Immature natural killer cell (primary cell): ENCODE measurements around the gene RICTOR. TPM values are rescaled to one million over a fixed set of nuclear protein-coding genes. Genes with fewer than 3 reads are reported as not detected.

Experiments used
- DNase-seq, 3 donors: peaks; one replicate each; pipeline ENCODE4 v3.0.0; 2022; ENCODE audit warnings: mixed read lengths in 1 of 3
- H3K27ac Mint-ChIP-seq, 6 donors: one replicate each; pipeline ENCODE4 v1.8.0; 2020; ENCODE audit warnings: mixed read lengths in 6 of 6, mild to moderate bottlenecking in 5 of 6, inconsistent platforms in 4 of 6, moderate library complexity in 3 of 6
- H3K27me3 Mint-ChIP-seq, 3 donors: one replicate each; pipeline ENCODE4 v1.8.0; 2020 to 2021; ENCODE audit warnings: low read depth in 3 of 3, mild to moderate bottlenecking in 3 of 3, mixed read lengths in 3 of 3, moderate library complexity in 3 of 3, inconsistent platforms in 1 of 3
- H3K36me3 Mint-ChIP-seq, 3 donors: one replicate each; pipeline ENCODE4 v1.8.0; 2020; ENCODE audit warnings: mixed read lengths in 3 of 3, inconsistent platforms in 2 of 3, mild to moderate bottlenecking in 2 of 3
- H3K4me1 Mint-ChIP-seq, 2 donors: one replicate each; pipeline ENCODE4 v1.8.0; 2020; ENCODE audit warnings: inconsistent platforms in 2 of 2, mild to moderate bottlenecking in 2 of 2, mixed read lengths in 2 of 2, moderate library complexity in 1 of 2
- H3K4me3 Mint-ChIP-seq, 5 donors: one replicate each; pipeline ENCODE4 v1.8.0; 2020; ENCODE audit warnings: mild to moderate bottlenecking in 5 of 5, mixed read lengths in 5 of 5, inconsistent platforms in 3 of 5, moderate library complexity in 3 of 5
- H3K9me3 Mint-ChIP-seq, 6 donors: one replicate each; pipeline ENCODE4 v1.8.0; 2020; ENCODE audit warnings: mild to moderate bottlenecking in 6 of 6, mixed read lengths in 6 of 6, inconsistent platforms in 4 of 6, moderate library complexity in 3 of 6
- polyA plus RNA-seq, 3 donors: library from polyadenylated mRNA; unstranded; fragments of 300-500 nt; fragmentation: Illumina TruSeq; gene quantifications; one replicate each; pipeline ENCODE4 v1.2.3, GENCODE V29; 2021

RICTOR gene
- polyA plus RNA-seq, 3 donors from 2014 or later: 6.7 to 14.0 (median 7.4) TPM

GRCh38 chr5:39083968-39084367, 9.8 kb upstream of the RICTOR start:
- Mint-ChIP-seq H3K36me3 (no peaks in the 10 kb centered on the region), H3K4me3 (no peak overlapping the region), H3K27me3 (peaks cover 6 to 25% (median 17%) of the 10 kb centered on the region in 3 donors), H3K4me1 (peaks cover 0 to 2% of the 10 kb centered on the region in 2 donors), H3K27ac (no peak overlapping the region), H3K9me3 (no peaks in the 10 kb centered on the region)
- no peak for DNase-seq

- H3K27ac Mint-ChIP-seq: no peak overlapping the region
- H3K36me3 Mint-ChIP-seq: no peaks in the 10 kb centered on the region
- DNase-seq: no peak
- no peaks in the 10 kb centered on the region for H3K9me3 Mint-ChIP-seq
- peaks cover 0 to 2% of the 10 kb centered on the region in 2 donors for H3K4me1 Mint-ChIP-seq
- H3K27me3 Mint-ChIP-seq: peaks cover 2 to 18% (median 10%) of the 10 kb centered on the region in 3 donors
- no peak overlapping the region for H3K4me3 Mint-ChIP-seq
These were observed 8.8 kb upstream of the RICTOR start for GRCh38 chr5:39082995-39083394.

DNA sequence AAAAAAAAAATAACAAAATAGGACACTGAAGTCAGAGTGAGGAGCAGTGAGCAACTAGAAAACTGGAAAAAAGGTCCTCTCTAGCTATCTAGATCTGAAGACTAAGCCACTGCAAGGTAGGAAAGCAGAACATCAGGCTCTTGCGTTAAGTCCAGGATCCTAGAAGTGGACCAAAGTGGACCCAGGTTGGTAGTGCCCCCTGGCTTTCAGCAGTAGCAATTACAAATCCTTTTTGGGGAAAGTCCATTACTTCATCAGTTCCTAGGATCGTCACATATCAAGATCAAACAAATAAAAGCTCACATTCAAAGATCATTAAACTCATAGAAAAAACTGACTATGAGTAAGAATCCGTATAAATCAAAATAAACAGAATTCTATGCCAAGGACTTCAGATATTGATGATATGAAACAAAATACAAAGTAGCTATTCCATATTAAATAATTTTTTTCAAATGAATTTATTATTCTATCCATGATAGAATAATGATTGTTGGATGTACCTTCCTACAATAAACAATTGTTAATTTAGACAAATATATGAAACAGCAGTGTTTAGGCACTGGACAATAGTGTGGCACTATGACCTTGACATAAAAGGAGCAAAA, 6.5 kb upstream of the RICTOR start:
- no peak overlapping the region for H3K27ac Mint-ChIP-seq
- peaks cover 2 to 11% (median 7%) of the 10 kb centered on the region in 3 donors for H3K27me3 Mint-ChIP-seq
- H3K9me3 Mint-ChIP-seq: no peaks in the 10 kb centered on the region
- peaks cover 5 to 15% of the 10 kb centered on the region in 2 donors for H3K4me1 Mint-ChIP-seq
- no peaks in the 10 kb centered on the region for H3K36me3 Mint-ChIP-seq
- no peak overlapping the region for H3K4me3 Mint-ChIP-seq
- peak; percentile 51 to 60 (median 55) for DNase-seq

GRCh38 chr5:39080168-39080567, 6.0 kb upstream of the RICTOR start:
- Mint-ChIP-seq H3K27ac (no peak overlapping the region), H3K4me3 (no peak overlapping the region), H3K36me3 (no peaks in the 10 kb centered on the region), H3K9me3 (no peaks in the 10 kb centered on the region), H3K4me1 (peaks cover 9 to 21% of the 10 kb centered on the region in 2 donors), H3K27me3 (peaks cover under 1 to 13% (median 10%) of the 10 kb centered on the region in 3 donors)
- no peak for DNase-seq

- H3K36me3 Mint-ChIP-seq: no peaks in the 10 kb centered on the region
- H3K4me3 Mint-ChIP-seq: no peak overlapping the region
- peaks cover 0 to 19% (median 14%) of the 10 kb centered on the region in 3 donors for H3K27me3 Mint-ChIP-seq
- peaks cover 12 to 27% of the 10 kb centered on the region in 2 donors for H3K4me1 Mint-ChIP-seq
- H3K9me3 Mint-ChIP-seq: no peaks in the 10 kb centered on the region
- H3K27ac Mint-ChIP-seq: no peak overlapping the region
- DNase-seq: no peak
These were observed 4.9 kb upstream of the RICTOR start for GRCh38 chr5:39079147-39079546.

- DNase-seq: no peak
- peaks cover 10 to 26% (median 18%) of the 10 kb centered on the region in 3 donors for H3K27me3 Mint-ChIP-seq
- no peaks in the 10 kb centered on the region for H3K9me3 Mint-ChIP-seq
- H3K4me1 Mint-ChIP-seq: peaks cover 24 to 40% of the 10 kb centered on the region in 2 donors
- H3K36me3 Mint-ChIP-seq: no peaks in the 10 kb centered on the region
- H3K4me3 Mint-ChIP-seq: peak overlapping the region in 1 of 5 donors; percentile 1
- H3K27ac Mint-ChIP-seq: peak overlapping the region in 1 of 6 donors; percentile 5
These were observed 2.8 kb upstream of the RICTOR start for GRCh38 chr5:39076757-39077728.

- H3K4me1 Mint-ChIP-seq: peaks cover 32 to 48% of the 10 kb centered on the region in 2 donors
- peak overlapping the region in 3 of 5 donors; percentile 7 to 54 (median 30) for H3K4me3 Mint-ChIP-seq
- peaks cover 10 to 26% (median 18%) of the 10 kb centered on the region in 3 donors for H3K27me3 Mint-ChIP-seq
- no peak for DNase-seq
- no peaks in the 10 kb centered on the region for H3K9me3 Mint-ChIP-seq
- no peaks in the 10 kb centered on the region for H3K36me3 Mint-ChIP-seq
- peak overlapping the region in 1 of 6 donors; percentile 45 for H3K27ac Mint-ChIP-seq
These were observed 2.0 kb upstream of the RICTOR start for GRCh38 chr5:39076101-39076756.

- Mint-ChIP-seq H3K27ac (peak overlapping the region; percentile 94 to 98 (median 96)), H3K27me3 (peaks cover 10 to 23% (median 18%) of the 10 kb centered on the region in 3 donors), H3K4me1 (peaks cover 44 to 66% of the 10 kb centered on the region in 2 donors), H3K9me3 (no peaks in the 10 kb centered on the region), H3K36me3 (peaks cover 0 to under 1% (median under 1%) of the 10 kb centered on the region in 3 donors), H3K4me3 (peak overlapping the region; percentile 90 to 98 (median 96))
- DNase-seq: no peak
These were observed 507 bp downstream of the RICTOR start for GRCh38 chr5:39073767-39074016.

GRCh38 chr5:39072925-39073766, 1.1 kb downstream of the RICTOR start:
- peaks cover 10 to 23% (median 18%) of the 10 kb centered on the region in 3 donors for H3K27me3 Mint-ChIP-seq
- H3K36me3 Mint-ChIP-seq: peaks cover 0 to 4% (median 4%) of the 10 kb centered on the region in 3 donors
- DNase-seq: peak; percentile 79 to 81 (median 80)
- H3K9me3 Mint-ChIP-seq: no peaks in the 10 kb centered on the region
- H3K4me3 Mint-ChIP-seq: peak overlapping the region; percentile 90 to 98 (median 96)
- H3K27ac Mint-ChIP-seq: peak overlapping the region; percentile 94 to 98 (median 96)
- H3K4me1 Mint-ChIP-seq: peaks cover 50 to 72% of the 10 kb centered on the region in 2 donors

GRCh38 chr5:39068099-39068498, 6.1 kb downstream of the RICTOR start:
- peaks cover 72 to 86% of the 10 kb centered on the region in 2 donors for H3K4me1 Mint-ChIP-seq
- H3K27ac Mint-ChIP-seq: peak overlapping the region in 1 of 6 donors; percentile 31
- peaks cover 17 to 30% (median 23%) of the 10 kb centered on the region in 3 donors for H3K36me3 Mint-ChIP-seq
- H3K27me3 Mint-ChIP-seq: peaks cover 1 to 3% (median 2%) of the 10 kb centered on the region in 3 donors
- H3K9me3 Mint-ChIP-seq: peaks cover 0 to 5% (median 0%) of the 10 kb centered on the region in 6 donors
- H3K4me3 Mint-ChIP-seq: no peak overlapping the region
- no peak for DNase-seq

DNA sequence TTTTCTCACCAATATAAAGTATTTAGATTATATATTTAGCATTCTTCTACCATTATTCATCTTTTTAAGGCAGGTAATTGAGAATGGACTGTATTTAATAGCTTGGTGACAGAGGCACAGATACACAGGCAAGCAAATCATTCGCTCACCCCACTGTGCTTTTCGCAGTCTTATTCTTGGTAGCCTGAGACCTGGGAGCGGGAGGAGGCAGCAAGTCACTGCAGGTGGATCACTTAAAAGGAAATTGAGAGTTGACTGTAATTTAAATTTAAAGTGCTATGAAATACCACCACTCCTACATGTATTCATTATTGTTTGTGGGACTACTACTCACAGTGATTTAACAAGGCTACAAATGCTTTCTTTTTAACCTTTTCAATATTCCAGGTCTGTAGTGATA, 9.7 kb downstream of the RICTOR start:
- Mint-ChIP-seq H3K4me1 (peaks cover 76 to 94% of the 10 kb centered on the region in 2 donors), H3K27ac (peak overlapping the region in 1 of 6 donors; percentile 39), H3K4me3 (no peak overlapping the region), H3K36me3 (peaks cover 17 to 30% (median 23%) of the 10 kb centered on the region in 3 donors), H3K9me3 (peaks cover 0 to 5% (median 0%) of the 10 kb centered on the region in 6 donors), H3K27me3 (no peaks in the 10 kb centered on the region)
- DNase-seq: no peak

GRCh38 chr5:39063037-39063436, 11.2 kb downstream of the RICTOR start:
- no peak for DNase-seq
- H3K9me3 Mint-ChIP-seq: peaks cover 0 to 5% (median 0%) of the 10 kb centered on the region in 6 donors
- no peak overlapping the region for H3K4me3 Mint-ChIP-seq
- H3K4me1 Mint-ChIP-seq: peaks cover 77 to 94% of the 10 kb centered on the region in 2 donors
- H3K27me3 Mint-ChIP-seq: no peaks in the 10 kb centered on the region
- H3K27ac Mint-ChIP-seq: peak overlapping the region in 2 of 6 donors; percentile 14 to 16
- peaks cover 17 to 26% (median 18%) of the 10 kb centered on the region in 3 donors for H3K36me3 Mint-ChIP-seq

GRCh38 chr5:39062530-39062929, 11.7 kb downstream of the RICTOR start:
- H3K36me3 Mint-ChIP-seq: peaks cover 16 to 22% (median 16%) of the 10 kb centered on the region in 3 donors
- H3K4me1 Mint-ChIP-seq: peaks cover 76 to 94% of the 10 kb centered on the region in 2 donors
- no peak for DNase-seq
- no peak overlapping the region for H3K27ac Mint-ChIP-seq
- H3K4me3 Mint-ChIP-seq: no peak overlapping the region
- peaks cover 0 to 5% (median 0%) of the 10 kb centered on the region in 6 donors for H3K9me3 Mint-ChIP-seq
- no peaks in the 10 kb centered on the region for H3K27me3 Mint-ChIP-seq
